NCI-H82 (cell line): ENCODE data around the gene PPP4R1.

Experiments used
- DNase-seq: peaks from one replicate; lab custom pipeline; 2025; lab: John Stamatoyannopoulos, UW

PPP4R1 gene

DNA sequence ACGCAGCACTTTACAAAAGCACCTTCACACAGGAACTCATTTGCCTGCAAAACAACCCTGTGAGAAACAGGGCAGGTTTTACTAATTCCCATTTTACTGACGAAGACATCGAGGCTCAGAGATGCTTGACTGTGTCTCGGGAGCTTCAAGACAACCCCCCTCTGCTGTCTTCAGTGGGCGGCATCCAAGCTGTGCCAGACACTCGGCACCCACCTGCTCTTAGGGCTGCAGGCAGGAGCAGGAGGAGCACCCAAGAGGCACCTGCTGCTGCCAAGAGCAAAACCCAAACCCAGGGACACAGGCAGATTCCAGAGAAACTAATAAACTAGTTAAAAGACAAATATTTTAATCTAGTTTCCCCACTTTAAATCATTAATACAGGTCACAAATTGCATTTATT is 67.9 kb downstream of the PPP4R1 start:
- no peak for DNase-seq

DNA sequence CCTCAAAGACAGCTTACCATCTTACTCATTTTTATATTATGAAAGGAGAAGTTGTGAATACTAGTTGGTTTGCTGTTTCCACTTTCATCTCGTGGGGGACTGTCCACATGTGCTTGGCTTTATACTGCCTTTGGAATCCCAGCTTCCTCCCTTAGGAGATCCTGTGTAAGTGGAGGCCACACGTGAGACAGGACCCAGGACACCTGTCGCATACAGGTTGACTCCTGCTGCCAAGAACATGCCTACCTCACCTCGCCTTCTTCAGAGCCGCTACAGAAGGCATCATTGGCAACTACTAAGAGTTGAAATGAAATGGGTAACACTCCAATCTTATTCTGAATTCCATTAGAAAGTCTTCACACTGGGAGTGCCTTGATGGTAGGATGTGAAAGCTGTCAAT is 69.3 kb downstream of the PPP4R1 start:
- DNase-seq: no peak

DNA sequence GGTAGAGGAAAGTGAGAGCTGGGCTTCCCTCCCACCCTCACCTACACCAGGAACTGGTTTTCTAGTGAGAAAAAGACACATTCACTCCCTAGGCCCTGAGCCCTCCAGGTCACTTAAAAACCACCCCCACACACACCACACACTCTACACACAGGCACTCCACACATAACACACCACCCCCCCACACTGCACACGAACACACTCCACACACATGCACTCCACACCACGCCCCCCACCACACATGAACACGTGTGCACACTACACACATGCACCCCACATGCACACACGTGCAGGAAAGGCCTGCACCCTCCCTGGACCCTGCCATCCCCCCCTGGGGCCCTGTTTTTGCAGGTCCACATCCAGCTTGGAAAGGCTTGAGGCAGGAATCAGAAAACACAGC is 71.4 kb downstream of the PPP4R1 start:
- DNase-seq: no peak

GRCh38 chr18:9539938-9540337 is 74.4 kb downstream of the PPP4R1 start:
- DNase-seq: no peak

DNA sequence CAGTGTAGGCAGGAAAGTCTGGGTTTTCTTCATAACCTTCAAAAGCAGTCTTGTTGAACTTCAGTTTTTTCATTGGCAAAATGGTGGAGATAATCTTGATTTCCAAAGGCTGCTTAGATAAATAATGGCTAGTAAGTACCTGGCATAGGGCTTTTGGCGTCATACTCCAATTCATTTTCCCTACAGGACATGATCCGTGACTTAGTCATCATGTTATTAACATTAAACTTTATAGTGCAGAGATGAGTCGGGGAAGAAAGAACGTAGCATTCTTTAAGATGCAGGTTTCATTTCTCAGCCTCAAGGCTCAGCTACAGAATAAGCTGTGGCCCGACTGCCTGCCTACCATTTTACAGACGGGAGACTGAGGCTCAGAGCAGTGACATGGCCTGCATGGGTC is 75.1 kb downstream of the PPP4R1 start:
- DNase-seq: no peak

DNA sequence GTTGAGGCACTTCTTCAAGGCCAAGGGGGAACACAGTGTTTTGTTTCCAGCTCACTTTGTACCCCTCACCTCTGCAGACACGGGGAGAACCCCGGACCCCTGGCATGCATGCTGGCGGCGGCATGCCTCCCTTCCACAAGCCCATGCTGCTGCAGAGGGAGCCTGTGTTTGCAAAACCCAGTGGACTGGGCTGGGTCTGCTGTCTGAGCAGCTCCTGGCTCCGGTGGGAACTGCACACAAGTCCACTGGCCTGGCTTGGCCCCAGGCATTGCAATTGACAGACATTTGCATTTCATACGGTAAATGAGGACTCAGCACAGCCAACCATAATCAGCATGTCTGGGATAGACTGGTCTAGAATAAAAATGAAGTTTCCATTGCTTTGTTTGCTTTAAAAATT is 76.7 kb downstream of the PPP4R1 start:
- DNase-seq: no peak

DNA sequence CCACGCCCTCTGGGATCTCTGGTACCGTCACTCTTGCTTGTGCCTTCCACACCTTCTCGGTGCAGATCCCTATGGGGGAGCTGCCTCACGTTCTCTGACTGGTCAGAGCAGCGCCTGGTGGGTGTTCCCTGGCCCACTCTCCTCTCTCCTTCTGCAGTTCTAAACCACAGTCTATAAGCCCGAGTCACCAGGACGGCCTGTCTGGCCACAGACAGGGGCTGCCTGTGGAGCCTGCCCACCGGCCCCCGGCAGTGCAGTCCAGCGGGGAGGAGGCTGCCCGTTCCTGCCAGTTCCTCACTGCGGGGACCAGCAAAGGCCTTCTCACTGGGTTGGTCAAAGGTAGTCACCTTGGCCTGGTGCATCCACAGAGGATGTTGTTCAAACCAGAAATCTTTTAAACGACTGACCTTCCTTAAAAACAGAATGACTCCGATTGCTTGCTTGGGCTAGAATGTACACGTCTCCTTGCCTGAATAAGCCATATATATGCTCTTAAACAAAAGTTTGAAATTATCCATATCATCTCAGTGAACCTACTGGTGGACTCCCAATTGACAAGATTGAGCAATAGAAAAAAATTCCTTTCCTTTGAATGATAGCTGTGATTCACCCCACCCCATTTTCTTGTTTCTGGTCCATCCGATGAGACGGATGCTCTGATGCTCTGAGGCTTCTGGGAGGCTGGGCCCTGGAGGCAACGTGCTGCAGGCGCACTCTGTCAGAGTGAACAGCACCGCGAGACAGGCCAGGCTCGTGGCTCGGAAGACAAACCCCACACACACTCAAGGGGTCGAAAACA is 77.8 kb downstream of the PPP4R1 start:
- no peak for DNase-seq

DNA sequence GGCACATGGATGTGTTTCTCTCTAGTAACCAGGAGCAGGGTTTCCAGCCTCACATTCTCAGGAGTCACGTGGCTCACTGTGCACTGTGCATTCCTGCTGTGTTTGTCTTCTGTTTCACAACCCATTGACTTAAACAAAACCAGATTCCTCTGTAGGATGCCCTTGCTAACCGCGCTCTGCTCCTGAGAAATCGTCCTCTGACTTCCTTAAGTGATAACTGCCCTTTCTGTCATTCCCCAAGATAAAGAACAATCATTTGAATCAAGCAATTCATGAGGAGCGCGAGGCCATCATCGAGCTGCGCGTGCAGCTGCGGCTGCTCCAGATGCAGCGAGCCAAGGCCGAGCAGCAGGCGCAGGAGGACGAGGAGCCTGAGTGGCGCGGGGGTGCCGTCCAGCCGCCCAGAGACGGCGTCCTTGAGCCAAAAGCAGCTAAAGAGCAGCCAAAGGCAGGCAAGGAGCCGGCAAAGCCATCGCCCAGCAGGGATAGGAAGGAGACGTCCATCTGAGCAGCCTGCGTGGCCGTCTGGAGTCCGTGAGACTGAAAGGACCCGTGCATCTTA is 78.8 kb downstream of the PPP4R1 start:
- no peak for DNase-seq

DNA sequence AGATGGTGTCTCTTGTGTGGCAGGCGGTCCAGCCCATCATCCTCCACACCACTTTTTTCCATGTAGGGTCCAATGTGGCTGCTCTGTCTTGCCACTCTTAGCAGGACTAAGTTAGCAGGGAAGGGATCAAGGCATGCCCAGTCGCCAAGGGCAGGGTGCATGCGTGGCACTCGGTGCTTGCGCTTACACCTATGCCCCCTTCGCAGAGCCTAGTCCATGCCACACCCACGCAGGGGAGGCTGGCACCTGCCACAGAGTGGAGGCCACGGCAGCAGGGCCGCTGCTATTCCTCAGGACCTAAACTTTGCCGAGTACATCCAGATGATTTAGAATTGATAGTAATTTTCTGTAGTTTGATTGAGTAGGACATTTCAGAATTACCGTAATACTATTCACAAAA is 79.5 kb downstream of the PPP4R1 start:
- DNase-seq: no peak

DNA sequence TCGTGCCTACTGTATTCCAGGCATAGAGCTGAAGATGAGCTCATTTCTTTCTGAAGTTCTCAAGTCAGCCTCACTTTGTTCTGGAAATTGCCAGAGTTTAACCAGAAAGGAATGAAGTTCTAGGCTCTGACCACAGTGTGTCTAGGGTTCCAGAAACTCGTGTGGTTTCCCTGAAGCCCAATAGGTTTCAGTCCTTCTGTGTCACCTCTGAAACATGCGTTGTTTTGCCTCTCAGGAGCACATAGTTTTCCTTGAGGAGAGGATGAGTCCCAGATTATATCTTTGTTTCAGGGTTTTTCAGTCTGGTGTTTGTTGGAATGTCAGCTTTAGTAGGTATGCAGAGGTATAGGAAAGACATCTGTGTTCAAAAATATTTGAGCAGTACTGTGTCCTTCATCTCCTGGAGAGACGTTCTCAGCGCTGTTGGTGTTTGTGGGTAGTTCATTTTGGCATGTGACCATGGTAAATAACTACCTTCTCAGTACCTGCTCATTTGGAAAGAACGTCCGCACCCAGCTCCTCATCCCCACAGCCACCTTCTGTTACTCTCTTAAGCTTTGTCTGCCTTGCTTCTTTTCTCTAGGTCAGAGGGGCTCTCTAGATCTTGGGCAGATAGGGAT is 82.5 kb downstream of the PPP4R1 start:
- no peak for DNase-seq

GRCh38 chr18:9530226-9531009 is 83.9 kb downstream of the PPP4R1 start:
- no peak for DNase-seq

DNA sequence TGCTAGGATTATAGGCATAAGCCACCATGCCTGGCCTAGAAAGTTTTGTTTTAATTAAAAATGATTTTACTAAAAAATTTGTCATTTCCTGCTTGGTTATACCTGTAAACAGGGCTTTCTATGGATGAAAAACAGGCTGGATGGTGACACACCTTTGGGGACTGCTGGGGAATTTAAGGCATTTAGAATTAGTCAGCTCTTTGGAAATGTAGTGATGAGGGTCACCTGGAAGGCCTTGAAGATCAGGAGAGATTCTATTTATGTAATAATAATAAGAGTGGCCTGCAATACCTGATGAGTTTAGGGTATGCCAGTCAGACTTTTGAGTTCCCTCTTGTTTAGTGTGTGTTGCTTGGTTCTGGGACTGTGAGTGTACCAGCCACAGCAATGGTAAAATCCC is 87.9 kb downstream of the PPP4R1 start:
- DNase-seq: no peak

DNA sequence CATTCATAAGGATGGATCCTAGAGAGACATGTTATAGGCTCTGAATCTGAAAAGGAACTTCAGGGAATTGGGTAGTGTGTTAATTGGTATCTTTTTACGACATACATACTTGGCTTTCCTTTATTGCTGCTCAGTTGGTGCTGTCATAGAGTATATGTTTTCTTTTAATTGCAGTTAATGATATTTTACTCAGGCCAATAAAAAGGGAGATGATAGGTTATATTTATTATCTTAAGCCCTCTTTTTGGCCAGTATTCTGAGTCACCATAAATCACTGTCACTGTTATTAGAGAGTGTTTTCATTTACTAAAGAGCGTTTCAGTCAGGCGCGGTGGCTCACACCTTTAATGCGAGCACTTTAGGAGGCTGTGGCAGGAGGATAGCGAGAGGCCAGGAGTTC is 91.4 kb downstream of the PPP4R1 start:
- DNase-seq: no peak

DNA sequence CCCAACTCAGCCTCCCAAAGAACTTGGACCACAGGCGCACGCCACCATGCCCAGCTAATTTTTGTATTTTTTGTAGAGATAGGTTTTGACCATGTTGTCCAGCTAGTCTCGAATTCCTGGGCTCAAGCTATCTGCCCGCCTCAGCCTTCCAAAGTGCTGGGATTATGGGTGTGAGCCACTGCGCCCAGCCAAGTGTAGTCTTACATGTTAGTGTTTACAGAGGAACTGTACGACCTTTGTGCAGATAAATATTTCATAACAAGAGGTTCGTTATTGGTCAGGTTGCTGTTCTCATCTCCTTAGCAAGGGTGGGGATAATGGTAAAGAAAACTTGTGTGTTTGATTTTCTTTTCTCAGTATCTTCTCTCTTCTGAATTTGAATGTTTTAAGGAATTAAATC is 92.6 kb downstream of the PPP4R1 start:
- DNase-seq: no peak

- DNase-seq: no peak
Observed at GRCh38 chr18:9520666-9521065, 93.7 kb downstream of the PPP4R1 start.

GRCh38 chr18:9519399-9519798 is 95.0 kb downstream of the PPP4R1 start:
- DNase-seq: no peak

GRCh38 chr18:9517869-9518268 is 96.5 kb downstream of the PPP4R1 start:
- no peak for DNase-seq

- DNase-seq: peak; percentile 46
Observed at GRCh38 chr18:9516437-9517064, 97.8 kb downstream of the PPP4R1 start.

DNA sequence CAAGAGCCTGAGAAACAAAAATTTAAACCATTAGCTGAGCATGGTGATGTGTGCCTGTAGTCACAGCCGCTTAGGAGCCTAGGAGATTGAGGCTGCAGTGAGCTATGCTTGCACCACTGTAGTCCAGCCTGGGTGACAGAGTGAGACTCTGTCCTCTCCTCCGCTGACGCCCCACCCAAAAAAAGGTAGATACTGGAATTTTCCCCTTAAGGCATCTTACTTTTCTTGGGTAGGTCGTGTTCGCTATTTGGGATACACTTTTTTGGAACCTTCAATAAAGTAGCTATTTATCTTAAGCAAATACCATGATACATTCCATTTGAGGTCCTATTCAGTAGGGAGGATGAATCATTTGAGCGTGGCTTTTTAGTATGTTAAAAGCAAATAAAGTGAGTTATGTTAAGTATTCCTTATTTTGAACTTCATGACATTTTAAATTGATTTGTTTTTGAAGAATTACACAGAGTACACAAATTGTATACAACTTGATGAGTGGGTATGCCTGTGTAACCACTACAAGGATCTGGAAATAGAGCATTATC is 100.3 kb downstream of the PPP4R1 start:
- DNase-seq: no peak

DNA sequence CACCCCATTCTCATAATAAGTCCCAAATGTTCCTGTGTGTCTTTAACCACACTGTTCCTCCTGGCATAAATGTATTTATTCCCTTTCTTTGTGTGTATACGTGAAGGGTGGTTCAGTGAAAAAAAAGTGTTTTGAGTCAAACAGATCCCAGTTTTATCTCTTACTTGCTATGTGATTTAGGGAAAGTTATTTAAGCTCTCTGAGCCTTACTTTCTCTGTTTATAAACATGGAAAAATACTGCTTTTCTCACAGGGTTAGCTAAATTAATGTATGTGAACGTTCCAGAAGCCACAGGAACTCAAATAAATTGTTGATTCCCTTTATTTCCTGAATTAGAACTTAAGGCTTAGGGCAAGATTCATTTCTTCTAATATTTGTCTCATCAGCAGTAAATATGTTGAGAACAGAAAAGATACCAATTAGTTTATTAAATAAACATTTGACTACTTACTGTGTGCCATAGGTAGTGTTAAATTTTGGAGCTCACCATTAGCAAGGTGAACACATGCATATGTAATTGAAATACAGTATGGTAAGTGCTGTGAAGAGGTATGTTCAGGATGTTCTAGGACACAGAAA is 105.8 kb downstream of the PPP4R1 start:
- DNase-seq: no peak

DNA sequence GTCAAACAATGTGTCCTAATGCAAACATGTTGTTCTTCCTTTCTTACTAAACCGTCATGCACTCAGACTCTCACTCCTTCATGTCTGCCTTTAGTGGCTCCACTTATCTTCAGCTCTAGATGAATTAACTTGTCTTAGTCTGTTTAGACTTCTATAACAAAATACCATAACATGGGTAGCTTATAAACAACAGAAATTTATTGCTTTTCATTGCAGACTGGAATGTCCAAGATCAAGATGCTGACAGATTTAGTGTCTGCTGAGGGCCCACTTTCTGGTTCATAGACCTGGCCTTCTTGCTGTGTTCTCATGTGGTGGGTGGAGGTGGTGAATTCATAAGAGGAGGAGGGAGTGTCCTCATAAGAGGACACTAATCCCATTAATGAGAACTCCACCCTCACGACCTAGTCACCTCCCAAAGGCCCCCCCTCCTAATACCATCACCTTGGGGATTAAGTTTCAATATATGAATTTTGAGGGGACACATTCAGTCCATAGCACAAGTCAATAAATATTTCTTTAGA is 106.7 kb downstream of the PPP4R1 start:
- peak; percentile 66 for DNase-seq
